Fibroblast of lung (primary cell): ENCODE measurements around the gene ZER1. TPM values are rescaled to one million over a fixed set of nuclear protein-coding genes. Genes with fewer than 3 reads are reported as not detected.

Experiments
- DNase-seq, 2 donors: peaks; one replicate each; pipeline versions ENCODE4 v3.0.0 to v3.0.0-alpha.2; 2010; ENCODE audit warnings: low read depth in 2 of 2
- H2AFZ ChIP-seq: 2 replicates; pipeline ENCODE4 v1.5.1; 2012; ENCODE audit warnings: low read length, control low read depth, inconsistent platforms
- H3K27ac ChIP-seq: 2 replicates; pipeline ENCODE4 v1.5.1; 2011; ENCODE audit warnings: low read length, control low read depth; ENCODE audit not compliant: insufficient read depth
- H3K27me3 ChIP-seq: 2 replicates; pipeline ENCODE4 v1.5.1; 2011; ENCODE audit warnings: mild to moderate bottlenecking, low read length; ENCODE audit not compliant: control insufficient read depth, insufficient read depth
- H3K36me3 ChIP-seq: 2 replicates; pipeline ENCODE4 v1.5.1; 2011; ENCODE audit warnings: low read length; ENCODE audit not compliant: control insufficient read depth, insufficient read depth
- H3K4me1 ChIP-seq: 2 replicates; pipeline ENCODE4 v1.5.1; 2011; ENCODE audit warnings: low read length; ENCODE audit not compliant: control insufficient read depth, insufficient read depth; ENCODE audit errors: extremely low read depth
- H3K4me2 ChIP-seq: 2 replicates; pipeline ENCODE4 v1.5.1; 2011; ENCODE audit warnings: low read length, control low read depth; ENCODE audit not compliant: insufficient read depth; ENCODE audit errors: extremely low read depth
- H3K4me3 ChIP-seq, 4 experiments: fragments of 200-600 bp in 1 of 4; sonication (generic) in 1 of 4; replicated peaks in 1 of 4; 2 replicates each; pipeline ENCODE4 v1.5.1; 2011 to 2016; ENCODE audit warnings: low read length in 4 of 4, low read depth in 3 of 4, mild to moderate bottlenecking in 3 of 4, control low read depth in 2 of 4, inconsistent platforms in 1 of 4, mixed read lengths in 1 of 4; ENCODE audit not compliant: insufficient read depth in 1 of 4; ENCODE audit errors: control extremely low read depth in 1 of 4
- H3K79me2 ChIP-seq: 2 replicates; pipeline ENCODE4 v1.5.1; 2012; ENCODE audit warnings: mild to moderate bottlenecking, low read length, inconsistent platforms; ENCODE audit not compliant: control insufficient read depth, insufficient read depth
- H3K9ac ChIP-seq: 2 replicates; pipeline ENCODE4 v1.5.1; 2011; ENCODE audit warnings: mild to moderate bottlenecking, low read length, control low read depth; ENCODE audit not compliant: insufficient read depth
- H3K9me3 ChIP-seq: 2 replicates; pipeline ENCODE4 v1.5.1; 2012; ENCODE audit warnings: low read depth, low read length; ENCODE audit not compliant: control insufficient read depth, insufficient read depth
- H4K20me1 ChIP-seq: 2 replicates; pipeline ENCODE4 v1.5.1; 2011; ENCODE audit warnings: low read length; ENCODE audit not compliant: control insufficient read depth, insufficient read depth; ENCODE audit errors: extremely low read depth
- EZH2 ChIP-seq: IDR thresholded peaks from 2 replicates; pipeline ENCODE4 v1.5.1; 2012; ENCODE audit warnings: low read length, control low read depth, mild to moderate bottlenecking; ENCODE audit errors: missing control alignments
- polyA plus RNA-seq, 2 donors: library from polyadenylated mRNA; depleted of rRNA in 1 of 2; stranded (reverse) in 1 of 2; unstranded in 1 of 2; fragments of >200 nt; gene quantifications; 2 replicates each; pipeline ENCODE4 v1.2.1, GENCODE V29; 2011 to 2012; ENCODE audit warnings: missing spikeins in 1 of 2
- total RNA-seq: library from RNA; depleted of rRNA; stranded (reverse); fragments of >200 nt; gene quantifications from 2 replicates; pipeline ENCODE4 v1.2.1, GENCODE V29; 2014
- TF ChIP-seq, protein P1 (sequence below), 2 donors: IDR thresholded peaks in 1 of 2; conservative IDR thresholded peaks in 1 of 2; 1 replicate in 1 of 2; 2 replicates in 1 of 2; pipeline ENCODE4 v1.5.1; 2011 to 2012; ENCODE audit warnings: low read length in 2 of 2, control low read depth in 1 of 2, inconsistent platforms in 1 of 2, low read depth in 1 of 2, mild to moderate bottlenecking in 1 of 2

The ZER1 gene
- total and polyA plus RNA-seq, 2 donors (not counting 1 experiment from before 2014, with no cell fraction given), result 21.5 to 26.3 TPM

DNA sequence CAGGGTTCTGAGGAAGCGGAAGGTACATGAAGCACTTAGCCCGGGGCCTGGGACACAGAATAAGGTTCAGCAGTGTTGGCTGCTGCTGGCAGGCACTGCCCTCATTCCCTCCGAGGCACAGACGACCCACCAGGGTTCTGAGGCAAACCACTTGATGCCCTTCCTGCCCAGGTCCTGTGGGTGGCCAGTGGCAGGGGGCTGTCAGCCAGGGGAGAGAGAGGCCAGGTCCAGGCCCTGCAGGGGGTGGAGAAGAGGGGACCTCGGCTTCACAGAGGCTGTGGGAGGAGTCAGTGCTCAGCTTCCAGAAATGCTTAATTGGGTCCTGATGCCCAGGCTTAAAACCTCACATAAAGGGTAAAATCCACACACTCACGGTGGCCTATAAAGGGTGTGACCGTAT lies 43.4 kb downstream of the ZER1 start:
- DNase-seq, result no peak
- Histone ChIP-seq H3K4me1 (peaks cover 4% of the 10 kb centered on the region), H2AFZ (no peak overlapping the region), H3K27me3 (no peaks in the 10 kb centered on the region), H3K36me3 (peaks cover 4% of the 10 kb centered on the region), H3K27ac (no peak overlapping the region), H4K20me1 (no peaks in the 10 kb centered on the region), H3K4me2 (no peak overlapping the region), H3K9ac (no peak overlapping the region), H3K9me3 (no peaks in the 10 kb centered on the region), H3K79me2 (no peaks in the 10 kb centered on the region), H3K4me3 (no peak overlapping the region)
- no peak for TF ChIP-seq EZH2
- TF ChIP-seq, protein P1, sequence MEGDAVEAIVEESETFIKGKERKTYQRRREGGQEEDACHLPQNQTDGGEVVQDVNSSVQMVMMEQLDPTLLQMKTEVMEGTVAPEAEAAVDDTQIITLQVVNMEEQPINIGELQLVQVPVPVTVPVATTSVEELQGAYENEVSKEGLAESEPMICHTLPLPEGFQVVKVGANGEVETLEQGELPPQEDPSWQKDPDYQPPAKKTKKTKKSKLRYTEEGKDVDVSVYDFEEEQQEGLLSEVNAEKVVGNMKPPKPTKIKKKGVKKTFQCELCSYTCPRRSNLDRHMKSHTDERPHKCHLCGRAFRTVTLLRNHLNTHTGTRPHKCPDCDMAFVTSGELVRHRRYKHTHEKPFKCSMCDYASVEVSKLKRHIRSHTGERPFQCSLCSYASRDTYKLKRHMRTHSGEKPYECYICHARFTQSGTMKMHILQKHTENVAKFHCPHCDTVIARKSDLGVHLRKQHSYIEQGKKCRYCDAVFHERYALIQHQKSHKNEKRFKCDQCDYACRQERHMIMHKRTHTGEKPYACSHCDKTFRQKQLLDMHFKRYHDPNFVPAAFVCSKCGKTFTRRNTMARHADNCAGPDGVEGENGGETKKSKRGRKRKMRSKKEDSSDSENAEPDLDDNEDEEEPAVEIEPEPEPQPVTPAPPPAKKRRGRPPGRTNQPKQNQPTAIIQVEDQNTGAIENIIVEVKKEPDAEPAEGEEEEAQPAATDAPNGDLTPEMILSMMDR (conservative IDR thresholded peaks at IDR 0.05 in 1 of 2, IDR thresholded peaks at IDR 0.05 in 1 of 2; ENCODE audit: low read depth in 1 of 2, low read length in 2 of 2), result no peak

DNA sequence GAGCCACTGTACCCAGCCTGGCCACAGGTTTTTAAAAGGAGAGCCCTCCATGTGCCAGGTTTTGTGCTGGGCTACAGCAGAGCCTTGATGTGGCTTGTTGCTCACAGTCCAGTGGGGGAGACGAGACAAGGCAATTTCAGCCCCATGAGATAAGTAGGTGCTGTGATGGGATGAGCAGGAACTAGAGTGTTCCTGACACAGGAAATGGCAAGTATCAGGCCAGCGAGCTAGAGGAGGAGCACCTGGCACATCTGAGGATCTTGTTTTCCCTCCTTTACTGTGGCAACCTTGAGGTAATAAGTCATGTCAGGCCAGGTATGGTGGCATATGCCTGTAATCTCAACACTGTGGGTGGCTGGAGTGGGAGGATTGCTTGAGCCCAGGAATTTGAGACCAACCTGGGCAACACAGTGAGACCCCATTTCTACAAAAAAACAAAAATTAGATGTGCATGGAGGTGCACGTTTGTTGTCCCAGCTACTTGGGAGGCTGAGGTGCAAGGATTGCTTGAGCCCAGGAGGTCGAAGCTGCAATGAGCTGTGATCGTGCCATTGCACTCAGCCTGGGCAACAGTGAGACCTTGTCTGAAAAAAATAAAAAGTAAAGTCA lies 44.0 kb downstream of the ZER1 start:
- peaks cover 4% of the 10 kb centered on the region for H3K4me1 ChIP-seq
- no peak overlapping the region for H3K27ac ChIP-seq
- no peak for TF ChIP-seq EZH2
- TF ChIP-seq, protein P1 (conservative IDR thresholded peaks at IDR 0.05 in 1 of 2, IDR thresholded peaks at IDR 0.05 in 1 of 2; ENCODE audit: low read depth in 1 of 2, low read length in 2 of 2), result no peak
- no peak for DNase-seq
- no peak overlapping the region for H3K4me3 ChIP-seq
- no peak overlapping the region for H3K9ac ChIP-seq
- peaks cover 4% of the 10 kb centered on the region for H3K36me3 ChIP-seq
- no peaks in the 10 kb centered on the region for H3K9me3 ChIP-seq
- H3K79me2 ChIP-seq, result no peaks in the 10 kb centered on the region
- no peaks in the 10 kb centered on the region for H4K20me1 ChIP-seq
- no peaks in the 10 kb centered on the region for H3K27me3 ChIP-seq
- H3K4me2 ChIP-seq, result no peak overlapping the region
- H2AFZ ChIP-seq, result no peak overlapping the region

DNA sequence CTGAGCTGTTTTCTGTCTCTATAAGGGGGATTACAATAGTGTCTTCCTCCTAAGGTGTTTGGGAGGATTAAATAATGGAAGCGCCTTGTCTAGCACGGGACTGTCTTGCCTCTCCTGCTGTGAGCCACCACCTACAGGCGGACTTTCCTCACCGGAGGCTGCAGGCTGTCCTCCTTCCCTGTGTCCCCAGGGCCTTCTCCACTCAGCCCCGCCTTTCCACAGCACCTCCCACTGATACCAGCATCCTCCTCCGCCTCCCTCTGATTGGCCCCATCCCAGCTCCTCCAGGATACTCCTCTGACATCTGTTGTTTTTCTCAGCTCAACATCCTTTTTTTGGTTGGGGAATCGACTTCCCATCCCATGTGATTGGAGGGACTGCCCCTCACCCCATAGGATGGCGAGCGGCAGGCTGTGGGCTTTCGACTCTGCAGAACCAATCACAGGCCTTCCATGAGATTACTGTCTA lies 46.9 kb downstream of the ZER1 start:
- H4K20me1 ChIP-seq, result no peaks in the 10 kb centered on the region
- peaks cover 4% of the 10 kb centered on the region for H3K4me1 ChIP-seq
- H3K9ac ChIP-seq, result no peak overlapping the region
- no peak overlapping the region for H2AFZ ChIP-seq
- no peak overlapping the region for H3K27ac ChIP-seq
- TF ChIP-seq, protein P1 (conservative IDR thresholded peaks at IDR 0.05 in 1 of 2, IDR thresholded peaks at IDR 0.05 in 1 of 2; ENCODE audit: low read depth in 1 of 2, low read length in 2 of 2), result no peak
- TF ChIP-seq EZH2, result no peak
- DNase-seq, result peak; percentile 61 to 78
- H3K79me2 ChIP-seq, result no peaks in the 10 kb centered on the region
- H3K4me3 ChIP-seq, result peak overlapping the region; percentile 43 to 75 (median 60)
- H3K4me2 ChIP-seq, result peak overlapping the region; percentile 88
- no peaks in the 10 kb centered on the region for H3K9me3 ChIP-seq
- H3K36me3 ChIP-seq, result peaks cover 1% of the 10 kb centered on the region
- H3K27me3 ChIP-seq, result no peaks in the 10 kb centered on the region
